Activated CD4-positive, CD25-positive, alpha-beta regulatory T cell treated with anti-CD3 and anti-CD28 coated beads, Interleukin-2, amount 50 U/mL, for 16 hours (primary cell): ENCODE data around the gene HSPA6.
"Not testable (repeated sequence)": the region's sequence is repeated elsewhere in the genome, so short reads cannot be mapped to it uniquely, and the experiment has no call there.

Source experiments
- DNase-seq: peaks from one replicate; pipeline ENCODE4 v3.0.0-alpha.2; 2020; ENCODE audit warnings: low read depth, low spot score

Gene HSPA6

DNA sequence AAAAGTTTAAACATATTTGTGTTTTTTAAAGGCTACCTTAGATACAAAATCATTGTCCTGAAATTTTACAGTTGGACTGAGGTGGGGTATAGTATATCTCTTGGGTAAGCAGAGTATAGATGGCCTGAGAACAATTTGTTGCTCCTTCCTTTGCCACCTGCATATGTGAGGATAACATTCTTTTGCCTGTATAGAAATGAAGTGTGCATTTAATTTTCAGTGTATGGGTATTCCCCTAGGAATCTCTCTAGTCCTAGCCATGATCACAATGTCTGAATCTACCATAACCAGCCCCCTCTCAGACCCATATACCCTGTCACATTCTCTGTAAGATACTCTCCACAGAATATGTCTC lies 21.0 kb upstream of the HSPA6 start:
- DNase-seq, result no peak

DNA sequence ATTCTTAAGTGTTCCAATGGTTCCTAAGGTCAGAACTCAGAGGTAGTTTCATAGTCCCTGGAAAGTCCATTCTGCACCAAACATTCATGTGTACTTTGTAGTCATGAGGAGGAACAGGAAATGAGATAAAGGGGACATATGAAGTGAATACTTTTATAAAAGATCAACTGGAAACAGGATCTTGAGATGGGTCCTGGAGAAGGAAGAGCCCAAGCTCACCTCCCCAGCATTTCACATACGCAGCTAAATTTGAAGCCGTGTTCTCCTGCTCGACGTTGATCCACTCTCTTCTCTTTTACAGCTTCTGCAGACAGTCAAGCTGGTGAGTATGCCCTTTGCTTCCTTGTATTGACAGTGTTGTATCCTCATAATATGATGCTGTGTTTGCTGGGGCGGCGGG lies 18.7 kb upstream of the HSPA6 start:
- DNase-seq, result no peak

DNA sequence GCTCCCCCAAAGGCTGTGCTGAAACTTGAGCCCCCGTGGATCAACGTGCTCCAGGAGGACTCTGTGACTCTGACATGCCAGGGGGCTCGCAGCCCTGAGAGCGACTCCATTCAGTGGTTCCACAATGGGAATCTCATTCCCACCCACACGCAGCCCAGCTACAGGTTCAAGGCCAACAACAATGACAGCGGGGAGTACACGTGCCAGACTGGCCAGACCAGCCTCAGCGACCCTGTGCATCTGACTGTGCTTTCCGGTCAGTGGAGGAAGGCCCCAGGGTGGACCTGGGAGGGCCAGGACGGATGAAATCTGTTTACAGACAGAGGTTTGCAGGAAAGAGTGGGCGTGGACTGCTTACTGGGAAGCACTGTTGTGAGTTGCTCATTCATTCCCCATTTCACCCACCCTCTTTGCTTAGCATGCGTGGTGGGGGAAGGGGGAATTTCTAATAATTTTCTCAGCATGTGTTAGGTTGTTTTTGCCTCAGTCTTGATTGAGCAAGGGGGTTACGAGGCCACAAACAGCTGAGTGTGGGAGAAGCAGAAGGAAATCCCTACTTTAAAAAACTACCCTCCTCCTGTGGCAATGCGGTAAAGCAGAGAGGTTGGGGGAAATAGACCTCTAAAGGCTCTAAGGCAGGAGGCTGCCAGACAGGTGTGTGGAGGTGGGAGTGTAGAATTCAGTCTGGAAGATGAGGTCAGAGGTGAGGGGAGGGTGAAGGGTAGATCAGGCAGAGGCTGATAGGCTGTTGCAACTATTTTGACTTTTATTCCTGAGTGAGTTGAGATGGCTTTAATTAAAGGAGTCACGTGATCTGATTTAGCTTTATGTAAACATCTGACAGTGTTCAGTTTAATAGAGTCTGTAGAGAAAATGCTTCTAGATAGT lies 17.8 kb upstream of the HSPA6 start:
- no peak for DNase-seq

DNA sequence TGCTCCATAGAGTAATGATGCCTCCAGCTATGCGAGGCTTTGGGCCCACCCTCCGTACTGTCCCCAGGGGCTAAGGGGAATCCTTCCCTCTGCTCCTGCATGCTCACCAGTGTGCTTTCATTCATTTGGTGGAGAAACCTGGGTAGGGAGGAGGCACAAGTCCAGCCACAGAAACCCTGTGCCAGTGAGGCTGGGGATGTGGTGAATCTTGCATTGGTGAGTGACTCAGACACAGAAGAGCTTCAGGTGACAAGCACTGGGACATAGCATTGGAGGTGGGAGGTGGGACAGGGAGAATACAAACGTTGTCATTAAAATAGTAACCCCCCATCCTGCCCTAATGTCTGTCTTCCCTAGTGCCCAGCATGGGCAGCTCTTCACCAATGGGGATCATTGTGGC lies 13.9 kb upstream of the HSPA6 start:
- DNase-seq, result no peak

DNA sequence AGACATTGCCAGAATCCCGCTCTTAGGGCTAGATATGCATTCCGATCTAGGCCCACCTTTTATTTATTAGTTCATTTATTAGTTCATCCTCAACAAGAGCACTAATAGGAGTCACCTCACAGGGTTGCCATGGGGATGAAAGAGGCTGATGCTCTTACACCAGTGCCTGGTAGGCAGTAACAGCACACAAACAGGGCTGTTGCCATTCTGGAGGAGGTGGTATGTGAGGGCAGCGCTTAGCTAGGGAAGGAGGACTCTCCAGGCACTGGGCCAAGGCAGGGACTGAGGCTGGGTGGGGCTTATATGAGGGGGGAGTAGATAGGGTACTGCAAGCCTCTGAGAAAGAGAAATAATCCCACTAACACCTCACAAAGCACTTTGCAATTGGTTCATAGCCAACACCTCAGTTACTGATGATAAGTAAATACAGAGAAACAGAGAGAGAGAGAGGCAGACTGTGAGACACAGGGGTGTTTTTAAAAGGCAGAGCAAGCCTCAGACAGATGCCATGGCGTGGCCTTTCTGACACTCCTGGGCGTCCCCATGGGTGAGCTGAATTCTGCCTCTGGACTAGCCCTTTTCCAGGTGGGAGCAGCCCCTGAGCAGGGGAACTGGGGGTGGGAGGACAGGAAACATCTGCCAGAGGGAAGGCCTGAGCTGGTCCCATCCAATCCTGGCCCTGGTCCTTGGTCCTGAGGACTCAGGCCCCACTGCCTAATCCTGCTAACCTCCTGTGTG lies 13.2 kb upstream of the HSPA6 start:
- no peak for DNase-seq

DNA sequence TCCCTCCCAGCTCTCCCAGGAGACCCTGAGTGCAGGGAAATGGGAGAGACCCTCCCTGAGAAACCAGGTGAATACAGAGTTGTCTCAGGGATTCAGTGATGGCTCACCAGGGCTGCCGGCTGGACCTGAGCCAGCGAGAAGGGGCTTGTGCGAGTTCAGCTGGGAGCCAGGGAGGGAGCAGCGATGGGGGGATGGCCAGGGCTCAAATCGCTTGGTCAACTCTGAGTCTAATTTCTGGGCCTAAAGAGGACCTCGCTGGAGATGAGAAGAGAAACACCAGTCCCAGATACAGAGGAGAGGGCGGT lies 12.6 kb upstream of the HSPA6 start:
- DNase-seq, result no peak

DNA sequence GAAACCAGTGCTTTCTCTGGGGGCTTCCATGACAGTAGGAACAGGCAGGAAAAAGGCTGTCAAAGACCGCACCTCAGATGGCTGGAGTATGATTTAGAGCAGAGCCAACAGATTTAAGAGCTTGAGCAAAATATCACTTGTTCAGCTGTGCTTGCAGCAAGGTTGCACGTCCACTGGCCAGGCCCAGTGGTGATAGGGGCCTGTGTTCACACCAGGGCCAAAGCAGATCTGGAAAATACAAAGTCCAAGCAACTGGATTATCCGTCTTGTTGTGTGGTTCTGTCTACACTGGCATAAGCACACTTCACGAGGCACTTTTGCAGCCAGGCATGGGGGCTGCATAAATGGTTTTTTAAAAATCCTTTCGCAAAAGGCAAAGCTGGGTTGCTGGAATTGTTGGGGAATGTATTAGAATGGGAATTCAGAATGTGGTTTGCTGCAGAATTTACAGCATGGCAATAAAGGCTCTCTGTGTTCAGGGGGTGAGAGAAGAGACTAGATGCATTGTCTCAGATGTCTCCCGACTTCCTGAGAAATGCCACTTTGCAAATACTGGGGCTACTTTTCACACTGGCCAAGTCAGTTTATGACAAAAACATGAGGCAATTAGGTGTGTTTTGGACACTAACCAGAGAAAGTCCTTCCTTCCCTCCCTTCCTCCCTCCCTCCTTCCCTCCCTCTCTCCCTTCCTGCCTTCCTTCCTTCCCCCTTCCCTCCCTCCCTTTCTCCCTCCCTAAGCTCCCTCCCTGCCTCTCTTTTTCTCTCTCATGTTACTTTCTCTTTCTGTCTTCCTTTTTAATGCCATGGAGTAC lies 11.5 kb upstream of the HSPA6 start:
- DNase-seq, result not testable (repeated sequence)

DNA sequence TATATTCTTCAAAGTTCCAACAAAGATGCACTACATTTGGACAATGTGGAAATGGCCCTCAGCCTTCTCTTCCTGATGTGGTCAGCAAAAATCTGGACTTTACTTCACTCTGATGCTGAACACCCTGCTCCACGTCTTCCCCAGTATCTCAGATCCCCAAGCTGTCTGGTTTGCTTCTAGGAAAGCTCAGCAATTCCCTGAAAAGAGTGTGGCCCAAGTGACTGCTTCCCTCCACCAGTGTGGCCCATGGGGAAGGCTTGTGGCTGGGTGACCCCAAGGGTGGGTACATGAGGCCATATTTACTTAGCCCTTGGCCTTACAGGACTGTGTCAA lies 10.9 kb upstream of the HSPA6 start:
- not testable (repeated sequence) for DNase-seq

DNA sequence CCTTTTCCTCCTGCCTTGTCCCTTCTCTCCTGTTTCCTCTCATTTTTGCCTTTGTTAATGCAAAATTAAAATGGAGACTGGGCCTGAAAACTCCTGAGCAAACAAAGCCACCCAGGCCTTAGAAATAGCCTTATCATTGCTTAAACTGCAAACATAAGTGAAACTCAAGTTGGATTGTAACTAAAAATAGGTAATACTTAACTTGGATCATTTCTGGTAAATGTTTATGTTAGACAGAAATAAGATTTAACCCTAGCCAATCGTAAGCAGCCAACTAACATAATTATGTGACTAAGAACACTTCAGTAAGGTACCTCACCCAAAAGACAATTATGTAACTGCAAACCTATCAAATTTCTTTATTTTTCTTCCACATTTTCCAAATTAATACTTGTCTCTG lies 10.4 kb upstream of the HSPA6 start:
- DNase-seq, result not testable (repeated sequence)

DNA sequence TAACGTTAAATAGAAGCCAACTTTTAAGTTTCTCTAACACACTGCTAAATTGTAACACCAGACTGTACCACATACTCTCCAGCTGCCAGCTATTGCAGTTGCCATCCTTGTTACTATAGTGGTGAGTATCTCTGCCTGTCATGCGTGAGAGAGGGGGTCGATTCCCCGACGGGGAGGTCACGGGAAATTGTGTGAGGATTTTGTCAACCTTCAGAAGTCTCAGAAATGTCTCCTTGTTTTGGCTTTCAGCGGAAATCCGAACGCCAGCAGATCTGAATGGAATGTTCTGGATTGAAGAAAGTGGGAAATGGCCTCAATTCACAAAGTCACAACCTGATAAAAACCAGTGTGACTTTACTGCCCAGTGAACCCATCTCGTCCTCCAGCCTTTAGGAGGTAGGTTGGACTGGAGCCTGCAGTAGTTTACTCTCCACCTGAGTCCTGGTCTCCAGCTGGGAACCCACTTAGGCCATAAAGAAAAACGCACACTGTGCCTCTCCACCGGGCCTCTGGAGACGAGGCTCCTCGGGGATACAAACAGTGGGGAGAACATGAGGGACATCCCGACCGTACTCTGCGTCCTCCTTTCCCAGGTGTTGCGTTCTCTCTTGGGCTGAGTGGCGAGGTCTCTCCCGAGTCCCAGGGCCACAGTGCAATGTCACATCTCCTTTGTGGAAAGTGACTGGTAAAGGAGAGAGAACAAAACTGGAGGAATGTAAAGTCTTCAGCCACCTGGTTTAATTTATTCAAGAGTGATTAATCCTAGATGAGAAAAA lies 1.1 kb upstream of the HSPA6 start:
- DNase-seq, result not testable (repeated sequence)

DNA sequence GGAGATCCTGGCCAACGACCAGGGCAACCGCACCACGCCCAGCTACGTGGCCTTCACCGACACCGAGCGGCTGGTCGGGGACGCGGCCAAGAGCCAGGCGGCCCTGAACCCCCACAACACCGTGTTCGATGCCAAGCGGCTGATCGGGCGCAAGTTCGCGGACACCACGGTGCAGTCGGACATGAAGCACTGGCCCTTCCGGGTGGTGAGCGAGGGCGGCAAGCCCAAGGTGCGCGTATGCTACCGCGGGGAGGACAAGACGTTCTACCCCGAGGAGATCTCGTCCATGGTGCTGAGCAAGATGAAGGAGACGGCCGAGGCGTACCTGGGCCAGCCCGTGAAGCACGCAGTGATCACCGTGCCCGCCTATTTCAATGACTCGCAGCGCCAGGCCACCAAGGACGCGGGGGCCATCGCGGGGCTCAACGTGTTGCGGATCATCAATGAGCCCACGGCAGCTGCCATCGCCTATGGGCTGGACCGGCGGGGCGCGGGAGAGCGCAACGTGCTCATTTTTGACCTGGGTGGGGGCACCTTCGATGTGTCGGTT lies 477 bp downstream of the HSPA6 start:
- DNase-seq, result not testable (repeated sequence)

DNA sequence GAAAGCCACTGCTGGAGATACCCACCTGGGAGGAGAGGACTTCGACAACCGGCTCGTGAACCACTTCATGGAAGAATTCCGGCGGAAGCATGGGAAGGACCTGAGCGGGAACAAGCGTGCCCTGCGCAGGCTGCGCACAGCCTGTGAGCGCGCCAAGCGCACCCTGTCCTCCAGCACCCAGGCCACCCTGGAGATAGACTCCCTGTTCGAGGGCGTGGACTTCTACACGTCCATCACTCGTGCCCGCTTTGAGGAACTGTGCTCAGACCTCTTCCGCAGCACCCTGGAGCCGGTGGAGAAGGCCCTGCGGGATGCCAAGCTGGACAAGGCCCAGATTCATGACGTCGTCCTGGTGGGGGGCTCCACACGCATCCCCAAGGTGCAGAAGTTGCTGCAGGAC lies 981 bp downstream of the HSPA6 start:
- not testable (repeated sequence) for DNase-seq

DNA sequence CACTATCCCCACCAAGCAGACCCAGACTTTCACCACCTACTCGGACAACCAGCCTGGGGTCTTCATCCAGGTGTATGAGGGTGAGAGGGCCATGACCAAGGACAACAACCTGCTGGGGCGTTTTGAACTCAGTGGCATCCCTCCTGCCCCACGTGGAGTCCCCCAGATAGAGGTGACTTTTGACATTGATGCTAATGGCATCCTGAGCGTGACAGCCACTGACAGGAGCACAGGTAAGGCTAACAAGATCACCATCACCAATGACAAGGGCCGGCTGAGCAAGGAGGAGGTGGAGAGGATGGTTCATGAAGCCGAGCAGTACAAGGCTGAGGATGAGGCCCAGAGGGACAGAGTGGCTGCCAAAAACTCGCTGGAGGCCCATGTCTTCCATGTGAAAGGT lies 1.6 kb downstream of the HSPA6 start:
- DNase-seq, result not testable (repeated sequence)

DNA sequence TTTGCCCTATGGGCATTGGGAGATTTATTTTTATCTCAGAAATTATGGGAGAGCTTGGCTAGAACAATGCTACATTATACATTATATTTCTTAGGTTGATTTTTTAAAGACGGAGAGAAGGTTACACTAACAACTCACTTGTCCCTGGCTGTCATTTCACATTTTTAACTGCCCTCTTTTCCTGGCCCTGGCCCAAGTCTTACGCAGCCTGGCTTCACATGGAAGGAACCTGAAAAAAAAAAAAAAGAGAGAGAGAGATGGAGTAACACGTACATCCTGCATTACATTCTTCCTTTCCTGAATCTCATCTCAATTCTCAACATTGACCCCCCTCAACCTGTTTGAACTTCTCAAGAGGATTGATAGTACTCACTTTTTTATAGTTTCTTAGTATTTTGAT lies 4.2 kb downstream of the HSPA6 start:
- not testable (repeated sequence) for DNase-seq

DNA sequence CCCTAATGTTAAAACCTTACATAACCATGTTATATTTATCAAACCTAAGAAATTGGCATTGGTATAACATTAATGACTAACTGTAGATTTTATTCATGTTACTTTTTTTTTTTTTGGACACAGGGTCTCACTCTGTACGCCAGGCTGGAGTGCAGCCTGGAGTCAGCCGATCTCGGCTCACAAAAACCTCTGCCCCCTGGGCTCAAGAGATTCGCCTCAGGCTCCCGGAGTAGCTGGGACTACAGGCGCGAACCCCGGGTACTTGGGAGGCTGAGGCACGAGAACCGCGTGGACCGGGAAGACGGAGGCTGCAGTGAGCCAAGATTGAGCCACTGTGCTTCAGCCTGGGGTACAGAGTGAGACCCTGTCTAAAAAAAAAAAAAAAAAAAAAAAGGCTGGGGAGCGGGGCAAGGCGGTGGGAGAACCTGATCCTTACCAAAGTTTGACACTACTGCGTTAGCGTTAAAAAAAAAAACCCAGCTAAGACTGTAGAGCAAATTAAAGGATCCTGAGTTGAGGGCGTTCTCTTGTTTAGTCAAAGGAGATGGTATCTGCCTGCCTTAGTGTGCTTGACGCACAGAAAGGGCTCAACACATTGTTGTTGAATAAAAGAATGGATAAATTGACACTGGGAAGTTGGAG lies 5.2 kb downstream of the HSPA6 start:
- DNase-seq, result not testable (repeated sequence)

DNA sequence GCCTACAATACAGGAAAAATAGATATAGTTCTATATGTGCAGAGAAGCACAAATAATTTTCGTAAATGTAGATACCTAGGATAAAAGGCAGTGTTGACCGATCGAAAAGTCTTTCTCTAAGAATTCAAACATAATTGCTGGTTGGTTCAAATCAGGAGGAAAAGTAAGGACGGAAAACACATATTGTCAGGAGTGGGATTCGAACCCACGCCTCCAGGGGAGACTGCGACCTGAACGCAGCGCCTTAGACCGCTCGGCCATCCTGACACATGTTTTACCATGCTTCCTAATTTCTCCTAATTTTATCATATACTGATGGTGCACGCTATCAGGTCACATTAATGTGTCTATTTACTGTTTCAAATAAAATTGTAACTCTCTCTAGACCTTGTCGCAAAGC lies 5.8 kb downstream of the HSPA6 start:
- peak; percentile 42 for DNase-seq

DNA sequence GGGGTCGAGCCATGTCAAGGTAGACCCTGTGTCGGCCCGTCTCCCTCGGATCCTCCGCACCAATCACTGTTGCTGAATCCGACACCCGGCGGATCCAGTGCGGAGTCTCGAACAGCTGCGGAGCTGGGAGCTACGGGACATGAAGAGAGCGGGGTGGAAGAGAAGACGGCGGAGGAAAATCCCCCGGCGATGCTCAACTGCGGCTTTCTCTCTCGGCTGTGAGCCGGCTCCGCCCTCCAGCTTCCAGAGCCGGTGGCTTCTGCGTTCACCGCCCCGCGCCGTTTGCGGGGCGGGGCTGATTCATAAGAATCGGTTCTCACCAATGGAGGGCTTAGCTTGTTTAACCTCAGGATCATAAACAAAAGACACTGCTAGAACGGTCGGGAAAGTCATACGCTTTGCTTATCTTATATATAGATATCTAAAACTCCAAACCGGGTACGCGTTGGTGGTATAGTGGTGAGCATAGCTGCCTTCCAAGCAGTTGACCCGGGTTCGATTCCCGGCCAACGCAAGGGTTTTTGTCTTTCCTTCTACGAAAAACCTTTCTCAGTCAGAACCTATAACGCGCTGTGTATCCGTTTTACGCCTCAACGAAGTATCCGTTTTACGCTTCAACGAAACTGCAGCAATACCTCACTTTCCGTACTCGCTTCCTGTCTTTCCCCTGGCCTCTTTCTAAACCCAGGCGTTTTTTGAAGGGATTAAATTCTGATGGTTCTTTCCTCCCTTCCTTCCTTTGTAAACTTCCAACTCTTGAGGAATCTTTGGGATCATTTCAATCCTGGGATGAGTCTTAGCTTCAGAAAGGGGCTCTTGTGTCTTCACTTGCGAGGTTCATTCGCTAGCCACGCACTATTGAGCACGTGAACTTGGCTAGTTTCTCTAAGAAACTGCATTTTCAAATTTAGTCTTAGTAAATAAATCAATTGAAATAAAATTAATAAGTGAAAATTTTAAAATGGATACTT lies 6.6 kb downstream of the HSPA6 start:
- DNase-seq, result peak; percentile 76

DNA sequence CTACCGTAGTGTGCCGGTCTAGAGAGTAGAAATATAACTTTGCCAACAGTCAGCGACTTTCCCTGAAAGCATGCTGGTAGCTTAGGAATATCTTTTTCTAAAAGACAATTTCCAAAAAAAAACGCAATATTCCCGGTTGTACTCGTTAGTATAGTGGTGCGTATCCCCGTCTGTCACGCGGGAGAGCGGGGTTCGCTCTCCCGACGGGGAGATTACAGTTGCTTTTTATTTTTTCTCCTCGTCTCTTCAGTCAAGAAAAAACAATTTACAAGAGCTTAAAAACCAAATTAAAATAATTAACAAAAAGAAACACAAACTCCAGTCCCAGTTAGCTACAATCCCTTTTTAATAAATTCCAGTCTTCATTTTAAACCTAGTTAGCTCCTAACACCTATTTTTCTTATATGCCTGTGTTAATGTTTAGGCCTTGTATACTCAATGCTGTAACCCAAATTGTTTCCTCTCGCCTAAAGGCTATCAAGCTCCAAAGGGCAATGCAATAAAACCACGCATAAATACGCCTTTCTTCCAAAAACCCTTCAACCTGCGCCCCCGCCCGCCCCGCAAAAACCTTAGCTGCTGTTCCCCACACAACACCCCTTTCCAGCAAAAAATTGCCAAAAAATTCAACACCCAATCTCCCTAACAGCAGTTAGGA lies 7.8 kb downstream of the HSPA6 start:
- no peak for DNase-seq
